Measurements from ENCODE around the gene ARHGEF7.

The ARHGEF7 gene

DNA sequence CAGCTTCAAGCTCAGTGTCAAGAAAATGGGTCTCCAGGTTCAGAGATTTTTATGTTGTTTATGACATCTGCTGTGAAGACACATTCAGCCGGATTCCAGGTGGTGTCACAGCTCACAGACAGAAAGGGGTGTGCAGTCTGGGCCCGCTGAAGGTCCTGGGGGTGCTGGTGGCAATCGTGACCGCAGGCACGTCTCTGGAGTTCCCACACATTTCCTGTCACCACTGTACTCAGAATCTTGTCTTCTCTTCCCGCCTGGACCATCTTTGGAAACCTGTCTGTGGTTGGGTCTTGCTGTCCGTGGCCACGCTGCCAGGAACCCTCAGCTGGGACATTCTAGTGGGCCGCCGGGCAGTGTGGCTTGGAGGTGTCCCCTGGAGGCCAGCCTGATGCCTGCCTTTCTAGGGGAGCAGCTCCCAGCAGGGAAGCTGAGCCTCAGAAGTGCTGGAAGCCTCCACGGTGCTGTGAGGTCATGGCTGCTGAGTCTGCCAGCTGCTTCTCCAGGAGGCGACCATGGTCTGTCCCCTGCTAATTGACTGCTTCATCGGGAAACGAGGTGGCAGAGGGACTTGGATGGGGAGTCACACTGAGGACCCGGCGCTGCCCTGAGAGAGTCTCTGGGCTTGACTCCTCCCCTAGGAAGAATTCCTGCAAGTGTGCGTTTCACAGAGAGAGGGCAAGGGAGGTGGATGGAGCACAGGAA, 209.0 kb downstream of the ARHGEF7 start:
- H3K27me3 Mint-ChIP-seq (ENCODE audit: low read depth), result no peaks in the 10 kb centered on the region
- no peaks in the 10 kb centered on the region for H3K9me3 Mint-ChIP-seq
- peak overlapping the region; percentile 14 for H3K4me3 Mint-ChIP-seq
- H3K36me3 Mint-ChIP-seq (ENCODE audit: low read depth), result no peaks in the 10 kb centered on the region
- no peak overlapping the region for H3K27ac Mint-ChIP-seq
- H3K4me1 Mint-ChIP-seq (ENCODE audit: low read depth), result peaks cover 2% of the 10 kb centered on the region

DNA sequence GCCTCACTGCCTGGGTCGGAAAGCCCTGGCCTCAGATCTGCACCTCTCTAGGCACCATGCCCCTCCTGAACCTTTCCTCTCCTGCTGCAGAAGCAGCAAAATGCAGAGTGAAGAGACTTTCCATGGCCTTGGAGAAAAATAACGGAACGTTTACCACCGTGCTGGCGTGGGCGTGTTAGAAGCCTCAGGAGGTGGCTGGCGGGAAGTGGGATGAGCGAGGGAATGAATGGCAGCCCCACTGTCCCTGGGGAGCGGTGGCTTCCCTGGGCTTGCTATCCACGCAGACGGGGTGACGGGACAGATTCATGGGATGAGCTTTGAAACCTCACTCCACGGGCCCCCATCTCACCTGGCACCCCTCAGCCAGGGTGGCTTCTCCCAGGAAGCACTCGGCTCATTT, 209.6 kb downstream of the ARHGEF7 start:
- Mint-ChIP-seq H3K27ac (no peak overlapping the region), H3K36me3 (ENCODE audit: low read depth) (no peaks in the 10 kb centered on the region), H3K4me3 (no peak overlapping the region), H3K9me3 (no peaks in the 10 kb centered on the region), H3K27me3 (ENCODE audit: low read depth) (no peaks in the 10 kb centered on the region), H3K4me1 (ENCODE audit: low read depth) (peaks cover 2% of the 10 kb centered on the region)

DNA sequence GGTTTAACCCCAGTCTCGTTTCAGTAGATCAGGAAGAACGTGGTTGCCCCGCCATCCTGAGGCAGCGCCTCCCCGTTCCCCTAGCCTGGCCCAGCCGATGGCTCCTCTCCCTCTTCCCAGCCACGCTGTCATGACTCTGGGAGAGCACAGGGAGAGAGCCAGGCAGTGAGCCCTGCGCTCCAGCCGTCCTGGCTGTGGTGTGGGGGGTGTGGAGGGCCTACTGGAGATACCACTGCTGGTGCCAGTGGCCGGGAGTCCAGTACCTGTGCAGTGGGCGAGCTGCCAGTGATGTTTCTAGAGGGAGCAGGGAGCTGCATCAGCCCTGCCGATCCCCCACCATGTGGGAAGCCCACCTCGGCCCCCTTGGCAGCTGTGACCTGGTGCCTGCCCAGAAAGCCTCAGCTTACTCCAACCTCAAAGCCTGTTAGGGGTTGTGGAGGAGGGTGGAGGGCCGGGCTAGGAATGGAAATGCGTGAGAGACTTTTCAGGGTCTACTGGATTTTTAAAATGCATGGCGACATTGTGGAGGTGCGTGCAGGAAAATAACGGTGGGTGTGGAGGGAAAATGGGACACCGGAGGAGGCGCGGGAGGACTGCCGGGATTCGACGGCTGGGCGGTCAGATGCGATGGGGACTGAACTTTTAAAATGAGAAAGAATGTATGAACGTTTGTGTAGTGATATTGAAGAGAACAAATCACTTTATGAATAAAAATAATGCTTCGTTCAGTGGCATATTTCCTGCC, 210.2 kb downstream of the ARHGEF7 start:
- Mint-ChIP-seq H3K36me3 (ENCODE audit: low read depth) (no peaks in the 10 kb centered on the region), H3K27ac (no peak overlapping the region), H3K4me3 (no peak overlapping the region), H3K4me1 (ENCODE audit: low read depth) (peaks cover 2% of the 10 kb centered on the region), H3K9me3 (no peaks in the 10 kb centered on the region), H3K27me3 (ENCODE audit: low read depth) (no peaks in the 10 kb centered on the region)

DNA sequence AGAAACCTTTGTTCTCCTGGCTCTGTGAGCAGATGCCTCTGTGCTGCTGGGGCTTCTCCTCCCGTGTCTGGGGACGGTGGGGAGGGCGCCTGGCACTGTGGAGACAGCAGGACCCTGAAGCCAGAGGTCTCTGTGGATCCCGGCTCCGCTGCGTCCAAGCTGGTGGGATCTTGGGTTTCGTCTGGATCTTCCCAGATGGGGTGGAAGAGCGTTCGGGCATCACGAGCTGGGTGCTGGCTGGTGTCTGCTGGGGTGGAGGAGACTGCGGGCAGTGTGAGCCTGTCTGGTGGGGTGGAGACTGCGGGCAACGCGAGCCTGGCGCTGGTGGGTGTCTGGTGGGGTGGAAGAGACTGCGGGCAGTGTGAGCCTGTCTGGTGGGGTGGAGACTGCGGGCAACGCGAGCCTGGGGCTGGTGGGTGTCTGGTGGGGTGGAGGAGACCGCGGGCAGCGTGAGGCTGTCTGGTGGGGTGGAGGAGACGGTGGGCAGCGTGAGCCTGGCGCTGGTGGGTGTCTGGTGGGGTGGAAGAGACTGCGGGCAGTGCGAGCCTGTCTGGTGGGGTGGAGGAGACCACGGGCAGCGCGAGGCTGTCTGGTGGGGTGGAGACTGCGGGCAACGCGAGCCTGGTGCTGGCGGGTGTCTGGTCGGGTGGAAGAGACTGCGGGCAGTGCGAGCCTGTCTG, 211.0 kb downstream of the ARHGEF7 start:
- Mint-ChIP-seq H3K4me1 (ENCODE audit: low read depth) (peaks cover 2% of the 10 kb centered on the region), H3K27me3 (ENCODE audit: low read depth) (no peaks in the 10 kb centered on the region), H3K4me3 (no peak overlapping the region), H3K36me3 (ENCODE audit: low read depth) (no peaks in the 10 kb centered on the region), H3K9me3 (no peaks in the 10 kb centered on the region), H3K27ac (no peak overlapping the region)

DNA sequence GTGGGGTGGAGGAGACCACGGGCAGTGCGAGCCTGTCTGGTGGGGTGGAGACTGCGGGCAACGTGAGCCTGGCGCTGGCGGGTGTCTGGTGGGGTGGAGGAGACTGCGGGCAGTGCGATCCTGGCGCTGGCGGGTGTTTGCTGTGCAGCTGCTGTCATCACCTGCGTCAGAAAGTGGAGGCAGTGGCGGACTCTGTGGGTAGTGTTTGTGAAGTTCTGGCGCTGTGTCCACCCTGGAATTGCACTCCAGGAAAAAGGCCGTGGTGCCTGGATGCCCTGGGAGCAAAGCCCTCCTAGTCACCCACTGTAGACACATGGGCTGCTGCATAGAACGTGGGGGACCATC, 211.5 kb downstream of the ARHGEF7 start:
- Mint-ChIP-seq H3K4me3 (no peak overlapping the region), H3K4me1 (ENCODE audit: low read depth) (peaks cover 2% of the 10 kb centered on the region), H3K36me3 (ENCODE audit: low read depth) (no peaks in the 10 kb centered on the region), H3K27ac (no peak overlapping the region), H3K9me3 (no peaks in the 10 kb centered on the region), H3K27me3 (ENCODE audit: low read depth) (no peaks in the 10 kb centered on the region)

DNA sequence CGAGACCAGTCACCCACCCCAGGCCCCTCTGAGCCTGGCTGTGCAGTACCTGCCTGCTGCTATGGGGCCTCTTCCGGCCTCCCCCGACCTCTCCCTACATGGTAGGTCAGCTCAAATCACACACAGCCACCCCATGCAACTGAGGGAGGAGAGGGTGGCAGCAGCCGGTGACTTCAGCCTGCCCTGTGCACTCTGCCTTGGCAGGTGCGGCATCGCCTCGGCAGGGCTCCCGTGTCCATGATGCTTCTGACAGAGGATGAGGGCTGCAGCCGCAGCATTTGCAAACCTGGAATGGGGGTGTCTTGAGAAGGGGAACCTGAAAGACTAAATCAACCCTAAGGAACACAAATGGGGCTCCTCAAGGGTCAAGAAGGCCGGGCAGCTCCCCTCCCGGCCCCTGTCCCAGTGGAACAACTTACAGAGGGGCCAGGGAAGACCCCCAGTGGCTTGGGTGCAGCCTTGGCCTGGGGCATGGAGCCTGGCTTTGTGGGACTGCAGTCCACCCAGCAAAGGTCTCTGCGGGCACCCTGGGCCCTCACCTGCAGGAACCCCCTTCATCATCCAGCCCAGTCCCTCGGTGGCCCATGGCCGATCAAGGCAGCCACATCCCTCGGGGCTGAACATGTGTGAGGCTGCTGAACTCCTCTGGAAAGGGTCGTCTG, 212.0 kb downstream of the ARHGEF7 start:
- Mint-ChIP-seq H3K27me3 (ENCODE audit: low read depth) (no peaks in the 10 kb centered on the region), H3K9me3 (no peaks in the 10 kb centered on the region), H3K36me3 (ENCODE audit: low read depth) (no peaks in the 10 kb centered on the region), H3K4me3 (no peak overlapping the region), H3K4me1 (ENCODE audit: low read depth) (peaks cover 2% of the 10 kb centered on the region), H3K27ac (no peak overlapping the region)

DNA sequence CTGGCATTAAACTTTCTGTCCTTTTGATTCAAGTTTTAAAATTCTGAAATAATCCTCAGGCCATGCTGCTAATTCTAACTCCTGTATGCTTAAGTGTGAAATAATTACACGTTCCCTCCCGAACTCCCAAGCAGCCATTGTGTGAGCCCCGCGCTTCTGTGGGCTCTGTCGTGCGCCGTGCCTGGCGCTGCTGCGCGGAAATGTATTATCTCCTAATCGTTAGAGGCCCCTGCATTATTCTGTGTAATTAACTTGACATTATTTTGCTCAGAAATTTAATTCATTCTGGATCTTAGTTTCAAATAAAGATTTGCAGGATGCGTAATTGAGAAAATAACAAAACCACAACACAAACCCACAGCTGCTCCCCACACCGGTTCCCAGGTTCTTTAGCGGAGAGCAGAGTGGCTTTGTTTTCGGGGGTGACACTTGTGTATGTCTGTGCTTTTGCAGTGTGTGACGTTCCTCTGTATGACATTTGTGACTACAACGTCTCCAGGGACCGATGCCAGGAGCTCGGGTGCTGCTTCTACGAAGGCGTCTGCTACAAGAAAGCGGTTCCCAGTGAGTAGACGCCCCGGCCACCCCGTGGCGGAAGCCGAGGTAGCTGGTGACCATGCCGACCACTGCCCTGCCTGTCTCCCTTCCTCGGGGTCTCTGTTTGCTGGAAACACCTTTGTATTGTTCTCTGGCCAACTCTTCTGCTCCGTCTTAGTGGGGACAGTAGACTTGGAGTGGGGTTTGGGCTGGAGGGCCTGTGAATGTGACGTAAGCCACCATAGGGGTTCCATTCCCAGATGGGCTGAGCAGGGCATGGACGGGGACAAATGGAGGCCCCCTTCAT, 212.8 kb downstream of the ARHGEF7 start:
- Mint-ChIP-seq H3K9me3 (no peaks in the 10 kb centered on the region), H3K27me3 (ENCODE audit: low read depth) (no peaks in the 10 kb centered on the region), H3K4me3 (no peak overlapping the region), H3K36me3 (ENCODE audit: low read depth) (no peaks in the 10 kb centered on the region), H3K27ac (peak overlapping the region; percentile 41), H3K4me1 (ENCODE audit: low read depth) (peaks cover 2% of the 10 kb centered on the region)

DNA sequence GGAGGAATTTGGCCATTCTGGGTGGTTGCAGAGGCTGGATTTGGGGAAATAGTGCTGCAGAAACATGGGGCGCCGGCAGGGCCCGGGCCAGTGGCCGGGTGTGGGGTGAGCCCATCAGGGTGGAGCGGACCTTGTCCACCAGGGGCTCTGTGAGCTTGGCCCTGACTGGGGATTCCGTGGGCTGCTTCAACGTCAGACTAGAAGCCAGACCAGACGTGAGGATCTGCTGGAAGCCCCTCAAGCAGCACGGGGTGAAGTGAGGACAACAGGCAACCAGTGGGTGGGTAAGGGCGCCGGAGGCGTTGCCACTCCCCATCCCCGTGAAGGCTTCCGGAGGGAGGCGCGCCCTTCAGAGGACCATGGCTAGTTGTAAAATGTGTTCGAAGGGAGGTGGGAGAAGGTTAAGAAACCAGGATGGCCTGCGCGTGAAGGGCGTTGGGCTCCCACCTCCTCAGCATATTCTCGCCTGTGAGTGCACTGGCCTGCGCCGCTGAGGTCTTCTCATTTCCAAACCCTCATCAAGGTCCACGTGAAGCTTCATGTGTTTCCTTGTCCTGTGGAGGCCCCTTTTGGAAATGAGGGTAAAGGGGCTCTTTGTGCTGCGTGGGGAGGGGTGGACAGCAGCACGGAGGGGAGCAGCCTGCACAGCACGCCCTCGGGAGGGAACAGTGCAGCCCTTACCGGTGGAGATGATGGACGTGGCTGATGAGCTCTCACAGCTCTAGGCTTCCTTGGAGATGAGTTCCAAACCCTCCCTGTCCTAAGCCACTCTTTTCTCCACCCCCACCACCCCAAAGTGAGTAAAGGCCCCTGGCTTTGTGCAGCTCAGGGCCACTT, 213.7 kb downstream of the ARHGEF7 start:
- no peak overlapping the region for H3K27ac Mint-ChIP-seq
- no peaks in the 10 kb centered on the region for H3K9me3 Mint-ChIP-seq
- H3K4me1 Mint-ChIP-seq (ENCODE audit: low read depth), result peaks cover under 1% of the 10 kb centered on the region
- H3K27me3 Mint-ChIP-seq (ENCODE audit: low read depth), result no peaks in the 10 kb centered on the region
- H3K4me3 Mint-ChIP-seq, result no peak overlapping the region
- no peaks in the 10 kb centered on the region for H3K36me3 Mint-ChIP-seq (ENCODE audit: low read depth)

DNA sequence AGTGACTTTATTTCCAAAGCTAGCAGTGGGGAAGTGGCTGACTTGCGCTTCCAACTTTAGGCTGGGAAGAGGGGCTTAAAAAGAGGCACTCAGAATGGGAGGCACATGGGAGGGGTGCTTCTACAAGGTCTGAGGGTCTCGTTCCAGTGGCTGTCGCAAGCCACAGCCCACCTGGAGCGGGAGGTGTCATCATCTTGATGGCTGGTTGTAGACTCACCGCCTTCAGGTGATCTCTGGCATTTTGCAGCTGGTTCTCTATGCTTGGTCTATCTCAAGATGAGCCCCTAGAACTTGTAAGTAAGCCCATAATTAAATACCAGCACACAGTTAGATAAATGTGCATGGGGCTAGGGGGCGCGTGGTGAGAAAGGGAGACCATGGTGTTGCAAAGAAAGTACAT, 214.5 kb downstream of the ARHGEF7 start:
- Mint-ChIP-seq H3K4me1 (ENCODE audit: low read depth) (no peaks in the 10 kb centered on the region), H3K9me3 (no peaks in the 10 kb centered on the region)

DNA sequence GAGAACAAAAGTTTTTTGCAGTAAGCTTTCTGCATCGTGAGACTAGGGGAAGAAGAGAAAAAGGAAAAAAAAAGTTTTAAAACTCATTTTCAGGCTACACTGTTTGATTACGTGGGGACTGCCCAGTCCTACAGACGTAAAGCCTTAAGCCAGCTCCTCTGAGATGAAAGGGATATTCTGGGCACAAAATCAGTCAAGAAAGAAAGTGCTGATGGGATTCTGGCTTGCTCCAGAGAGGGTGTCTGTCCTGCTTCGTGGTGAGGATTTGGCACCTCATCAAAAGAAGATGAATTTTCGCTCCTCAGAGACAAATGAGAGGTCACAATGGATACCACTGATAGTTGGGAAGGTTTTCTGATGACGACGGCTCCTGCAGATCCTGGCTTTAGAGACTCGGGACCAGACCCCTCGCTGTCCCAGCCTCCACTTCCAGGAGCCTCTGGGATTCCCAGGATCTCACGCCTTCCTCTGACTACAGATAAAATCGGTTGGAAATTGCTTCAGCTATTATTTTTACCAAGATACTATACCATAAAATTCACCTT, 215.0 kb downstream of the ARHGEF7 start:
- no peaks in the 10 kb centered on the region for H3K27me3 Mint-ChIP-seq (ENCODE audit: low read depth)
- no peaks in the 10 kb centered on the region for H3K4me1 Mint-ChIP-seq (ENCODE audit: low read depth)
- no peaks in the 10 kb centered on the region for H3K36me3 Mint-ChIP-seq (ENCODE audit: low read depth)
- H3K9me3 Mint-ChIP-seq, result no peaks in the 10 kb centered on the region
- H3K27ac Mint-ChIP-seq, result no peak overlapping the region
- no peak overlapping the region for H3K4me3 Mint-ChIP-seq

More for the DNA sequence above, 214.5 kb downstream of the ARHGEF7 start:
- Mint-ChIP-seq H3K36me3 (ENCODE audit: low read depth) (no peaks in the 10 kb centered on the region), H3K4me3 (no peak overlapping the region), H3K27ac (no peak overlapping the region), H3K27me3 (ENCODE audit: low read depth) (no peaks in the 10 kb centered on the region)

DNA sequence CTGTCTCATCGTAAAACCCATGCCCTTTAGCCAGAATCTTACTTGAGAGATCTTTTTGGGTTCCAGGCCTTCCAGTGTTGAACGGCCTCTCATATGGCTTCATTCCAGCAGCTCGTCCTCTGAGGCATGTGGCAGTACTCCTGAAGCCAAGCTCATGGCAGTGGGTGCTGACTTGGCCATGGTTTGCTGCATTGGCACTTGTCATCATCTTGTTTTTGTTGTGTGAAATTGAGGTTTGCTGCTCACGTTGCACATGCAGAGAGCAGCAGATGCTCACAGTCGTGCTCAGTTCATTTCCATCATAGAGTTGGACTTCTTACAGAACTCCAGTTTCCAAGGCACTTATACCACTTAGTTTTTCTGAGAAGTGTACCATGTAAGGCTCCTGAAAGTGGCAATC, 220.2 kb downstream of the ARHGEF7 start:
- Mint-ChIP-seq H3K36me3 (ENCODE audit: low read depth) (no peaks in the 10 kb centered on the region), H3K4me1 (ENCODE audit: low read depth) (no peaks in the 10 kb centered on the region), H3K27me3 (ENCODE audit: low read depth) (no peaks in the 10 kb centered on the region), H3K9me3 (no peaks in the 10 kb centered on the region), H3K4me3 (no peak overlapping the region), H3K27ac (no peak overlapping the region)

DNA sequence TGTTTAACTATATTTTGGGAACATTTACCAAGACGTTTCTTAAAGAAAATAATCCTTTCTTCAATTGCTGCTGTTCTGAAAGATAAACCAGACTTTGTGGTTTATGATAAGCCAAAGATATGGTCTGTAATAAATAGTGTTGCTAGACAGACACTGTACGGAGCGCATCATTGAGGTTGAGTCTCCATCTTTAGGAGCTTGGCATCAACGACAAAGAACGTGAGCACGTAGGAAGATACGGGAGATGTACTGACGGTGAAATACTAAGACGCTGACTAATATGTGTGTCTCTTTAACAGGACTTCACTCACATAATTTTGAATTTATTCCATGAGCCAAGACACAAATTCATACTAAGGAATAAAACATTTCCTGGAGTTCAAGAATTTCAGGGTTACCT, 221.6 kb downstream of the ARHGEF7 start:
- H3K36me3 Mint-ChIP-seq (ENCODE audit: low read depth), result no peaks in the 10 kb centered on the region
- H3K4me3 Mint-ChIP-seq, result no peak overlapping the region
- H3K27me3 Mint-ChIP-seq (ENCODE audit: low read depth), result no peaks in the 10 kb centered on the region
- H3K27ac Mint-ChIP-seq, result no peak overlapping the region
- H3K9me3 Mint-ChIP-seq, result no peaks in the 10 kb centered on the region
- no peaks in the 10 kb centered on the region for H3K4me1 Mint-ChIP-seq (ENCODE audit: low read depth)

DNA sequence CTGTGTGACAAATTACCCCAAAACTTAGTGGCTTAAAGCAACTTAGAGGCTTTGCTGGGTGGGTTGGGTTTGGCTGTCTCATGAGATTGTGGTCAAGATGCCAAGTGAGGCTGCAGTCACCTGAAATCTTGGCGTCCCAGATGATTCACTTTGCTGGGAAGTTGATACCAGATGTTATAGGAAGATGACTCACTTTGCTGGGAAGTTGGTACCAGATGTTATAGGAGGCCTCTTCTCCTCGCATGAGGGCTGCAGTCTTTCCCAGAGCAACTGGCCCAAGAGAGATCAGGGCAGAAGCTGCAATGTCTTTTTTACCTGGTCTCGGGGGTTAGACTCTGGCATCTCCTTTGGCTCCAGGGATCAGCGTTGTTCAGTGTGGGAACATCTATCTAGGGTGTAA, 222.1 kb downstream of the ARHGEF7 start:
- no peak overlapping the region for H3K27ac Mint-ChIP-seq
- H3K4me3 Mint-ChIP-seq, result no peak overlapping the region
- H3K9me3 Mint-ChIP-seq, result no peaks in the 10 kb centered on the region
- H3K27me3 Mint-ChIP-seq (ENCODE audit: low read depth), result no peaks in the 10 kb centered on the region
- no peaks in the 10 kb centered on the region for H3K4me1 Mint-ChIP-seq (ENCODE audit: low read depth)
- H3K36me3 Mint-ChIP-seq (ENCODE audit: low read depth), result no peaks in the 10 kb centered on the region
